Astrocyte of the spinal cord (primary cell): ENCODE data around the gene CYP4Z1.
"Not testable (repeated sequence)": the region's sequence is repeated elsewhere in the genome, so short reads cannot be mapped to it uniquely, and the experiment has no call there.

ENCODE experiments used
- DNase-seq: peaks from one replicate; pipeline ENCODE4 v3.0.0; 2011; ENCODE audit warnings: low read depth, low spot score
- H3K4me3 ChIP-seq: 2 replicates; pipeline ENCODE4 v1.5.1; 2011; ENCODE audit warnings: low read depth, mild to moderate bottlenecking, low read length, moderate library complexity
- CTCF ChIP-seq: IDR thresholded peaks from 2 replicates; pipeline ENCODE4 v1.5.1; 2012; ENCODE audit warnings: low read depth, mild to moderate bottlenecking, low read length, inconsistent platforms
- in situ Hi-C: cut with HindIII; loops from 2 replicates; pipeline ENCODE4 v1.10.0; 2017; ENCODE audit warnings: low sequenced_read_pairs

The CYP4Z1 gene

DNA sequence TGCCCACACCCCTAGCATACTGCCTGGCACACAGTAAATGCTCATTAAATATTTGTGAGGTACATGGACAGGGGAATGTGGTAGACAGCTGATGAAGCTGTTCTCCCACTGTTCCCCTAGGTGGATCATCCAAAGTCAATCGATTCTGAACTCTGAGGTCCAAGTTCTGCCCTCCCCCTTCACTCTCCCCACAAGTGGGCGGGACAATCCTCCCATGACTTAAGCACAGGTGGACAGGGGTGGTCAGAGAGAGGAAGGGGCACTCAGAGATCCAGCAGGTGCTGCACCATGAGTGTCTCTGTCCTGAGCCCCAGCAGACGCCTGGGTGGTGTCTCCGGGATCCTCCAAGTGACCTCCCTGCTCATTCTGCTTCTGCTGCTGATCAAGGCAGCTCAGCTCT lies 70.2 kb downstream of the CYP4Z1 start, which contains the start of gene CYP4A22:
Gene CYP4A22 (plus strand): TSS at position 244 of the 400 bp plus-strand sequence. CDS start 45 bp downstream, at position 289.
- TF ChIP-seq CTCF = no peak
- in situ Hi-C loops = no loop called here
- DNase-seq = no peak
- H3K4me3 ChIP-seq = no peak within 1 kb of the TSS

- no peak for DNase-seq
- H3K4me3 ChIP-seq = no peak overlapping the region
- in situ Hi-C loops = no loop called here
- no peak for TF ChIP-seq CTCF
Measured at GRCh38 chr1:47137925-47138615, 71.0 kb downstream of the CYP4Z1 start.

DNA sequence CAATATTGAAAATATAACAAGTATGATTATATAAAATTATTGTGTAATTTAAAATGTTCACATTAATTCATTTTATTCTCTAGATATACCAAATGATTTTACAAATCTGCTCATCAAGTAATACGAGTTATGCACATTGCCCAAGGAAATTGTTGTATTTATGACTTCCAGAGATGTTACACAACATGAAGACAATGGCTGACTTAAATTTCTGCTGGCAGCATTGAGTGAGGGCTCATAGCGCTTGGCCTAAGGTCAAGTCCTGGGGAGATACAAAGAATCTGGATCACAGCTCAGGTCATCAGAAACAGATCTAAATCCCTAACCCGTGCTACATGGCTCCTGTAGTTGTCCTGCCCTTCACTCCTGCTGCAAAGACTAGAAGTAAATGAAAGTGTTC lies 73.3 kb downstream of the CYP4Z1 start:
- DNase-seq, in situ Hi-C loops, H3K4me3 ChIP-seq: not testable (repeated sequence)

DNA sequence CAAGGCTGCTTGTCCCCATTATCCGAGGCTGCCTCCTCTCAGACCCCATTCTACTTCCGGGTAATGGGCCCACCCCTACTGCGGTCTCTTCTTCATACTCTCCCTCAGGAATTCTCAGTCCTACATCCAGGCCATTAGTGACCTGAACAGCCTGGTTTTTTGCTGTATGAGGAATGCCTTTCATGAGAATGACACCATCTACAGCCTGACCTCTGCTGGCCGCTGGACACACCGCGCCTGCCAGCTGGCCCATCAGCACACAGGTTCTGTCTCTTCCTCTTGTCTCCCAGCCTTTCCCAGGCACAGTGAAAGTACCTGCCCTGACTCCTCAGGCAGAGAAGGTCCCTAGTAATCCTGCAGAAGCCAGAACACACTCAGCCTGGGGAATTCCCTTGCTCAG lies 76.6 kb downstream of the CYP4Z1 start:
- in situ Hi-C loops, DNase-seq: not testable (repeated sequence)

DNA sequence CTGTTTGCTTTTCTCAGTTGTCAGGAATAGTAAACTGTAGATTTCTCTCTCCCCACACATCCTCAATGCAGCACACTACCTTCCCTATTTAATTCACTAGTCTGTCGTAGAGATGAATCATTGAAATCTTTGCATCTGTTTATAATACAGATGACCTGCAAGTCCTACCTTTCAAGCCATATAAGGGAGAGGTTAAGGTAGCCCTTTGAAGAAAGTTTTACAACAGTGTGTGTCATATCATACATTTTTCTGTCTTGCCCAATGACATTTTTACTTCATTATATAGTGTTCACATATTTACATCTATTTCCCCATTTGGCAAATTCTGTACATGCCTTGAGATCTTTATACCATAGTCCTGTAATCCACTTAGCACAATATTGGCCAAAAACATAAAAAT lies 79.5 kb downstream of the CYP4Z1 start:
- in situ Hi-C loops, DNase-seq, H3K4me3 ChIP-seq: not testable (repeated sequence)

More for the DNA sequence above, 76.6 kb downstream of the CYP4Z1 start:
- peak; percentile 42 for TF ChIP-seq CTCF
- H3K4me3 ChIP-seq = not testable (repeated sequence)

DNA sequence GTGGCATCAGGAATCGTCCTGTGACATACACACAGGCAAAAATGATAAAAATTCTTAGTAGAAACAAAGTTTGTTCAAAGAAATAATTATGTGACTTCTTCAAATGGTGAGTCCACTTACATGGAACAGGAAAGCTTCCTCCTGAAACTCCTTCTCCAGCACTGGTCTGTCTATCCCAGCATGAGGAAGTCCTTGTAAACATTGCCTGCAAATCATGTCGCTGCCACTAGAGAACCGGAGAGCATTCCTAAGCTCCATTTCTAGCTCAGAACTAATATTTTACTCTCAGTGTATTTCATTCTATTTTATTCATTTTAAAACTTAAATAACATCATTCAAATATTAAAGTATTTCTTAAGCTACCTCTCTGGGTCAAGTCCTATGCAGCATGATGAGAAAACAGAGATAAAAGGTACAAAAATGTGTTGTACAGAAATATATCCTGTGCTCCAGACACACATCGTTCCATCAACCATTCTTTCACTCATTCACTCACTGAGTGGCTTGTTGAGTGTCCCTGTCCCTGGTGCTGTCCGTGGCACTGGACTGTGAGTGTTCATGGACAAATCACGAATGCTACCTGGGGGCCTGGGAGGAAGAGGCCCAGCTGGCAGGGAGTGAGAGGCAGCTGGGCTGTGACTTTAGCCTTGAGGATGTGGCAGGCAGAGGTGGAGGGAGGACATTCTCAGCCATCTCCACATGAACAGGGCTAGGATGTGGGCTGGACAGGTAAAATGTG lies 80.2 kb downstream of the CYP4Z1 start:
- TF ChIP-seq CTCF = no peak
- in situ Hi-C loops = no loop called here

GRCh38 chr1:47149162-47149561 lies 82.1 kb downstream of the CYP4Z1 start:
- H3K4me3 ChIP-seq, DNase-seq, in situ Hi-C loops: not testable (repeated sequence)

More for the DNA sequence above, 80.2 kb downstream of the CYP4Z1 start:
- no peak for DNase-seq
- no peak overlapping the region for H3K4me3 ChIP-seq

DNA sequence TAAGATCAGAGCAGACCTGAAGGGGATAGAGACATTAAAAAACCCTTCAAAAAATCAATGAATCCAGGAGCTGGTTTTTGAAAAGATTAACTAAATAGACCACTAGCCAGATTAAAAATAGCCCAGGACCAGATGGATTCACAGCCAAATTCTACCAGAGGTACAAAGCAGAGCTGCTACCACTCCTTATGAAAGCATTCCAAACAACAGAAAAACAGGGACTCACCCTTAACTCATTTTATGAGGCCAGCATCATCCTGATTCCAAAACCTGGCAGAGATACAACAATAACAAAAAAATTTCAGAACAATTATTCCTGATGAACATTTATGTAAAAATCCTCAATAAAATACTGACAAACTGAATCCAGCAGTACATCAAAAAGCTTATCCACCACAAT lies 89.4 kb downstream of the CYP4Z1 start:
- H3K4me3 ChIP-seq, DNase-seq, in situ Hi-C loops: not testable (repeated sequence)

- H3K4me3 ChIP-seq, in situ Hi-C loops, DNase-seq: not testable (repeated sequence)
Measured at GRCh38 chr1:47157957-47158356, 90.9 kb downstream of the CYP4Z1 start.
